Left cardiac atrium (tissue), 4 donors: ENCODE measurements around the gene LYPD6. TPM values are rescaled to one million over a fixed set of nuclear protein-coding genes. Genes with fewer than 3 reads are reported as not detected.

Experiments
- ATAC-seq, 2 donors: fragments of 200-7000 bp; cut with Tn5 transposase; one replicate each; pipeline ENCODE4 v1.9.1; 2020; ENCODE audit warnings: mild to moderate bottlenecking in 2 of 2, moderate library complexity in 2 of 2
- DNase-seq: peaks from one replicate; pipeline ENCODE4 v3.0.0-alpha.2; 2020
- intact Hi-C, 2 donors: fragments of 100-400 bp; cut with DNase I; formaldehyde crosslinking; loops; one replicate each; pipeline versions ENCODE4 v1.14.1 to v1.15.1; 2022 to 2023
- total RNA-seq, 2 donors: library from RNA; stranded (reverse); fragmentation: NEBNext Ultra II Directional; extraction: Animal tissue kit (Norgen Biotek cat#: 25700); gene quantifications; one replicate each; pipeline ENCODE4 v1.2.1, GENCODE V29; 2021
- donor health status: DM: no; HTN: yes; CAD: no.
- donor health status: DM: no; HTN: yes; CAD: no; lungs with severe emphysema.
- donor health status: DM: yes; HTN: yes; CAD: no.
- donor health status: Dilated cardiomyopathy.

LYPD6 gene
- total RNA-seq, 2 donors from 2014 or later, result 0.27 to 0.50 TPM

- ATAC-seq, result no peak
Measured at GRCh38 chr2:149389506-149390167, 59.2 kb downstream of the LYPD6 start.

GRCh38 chr2:149393614-149394013 lies 63.2 kb downstream of the LYPD6 start:
- intact Hi-C loops, result no loop called here
- no peak for ATAC-seq
- no peak for DNase-seq

More at GRCh38 chr2:149389506-149390167, 59.2 kb downstream of the LYPD6 start:
- intact Hi-C loops, result no loop called here
- no peak for DNase-seq

GRCh38 chr2:149394864-149395263 lies 64.5 kb downstream of the LYPD6 start:
- DNase-seq (no peak), ATAC-seq (no peak)
- intact Hi-C loops, result no loop called here

GRCh38 chr2:149399934-149400615 lies 69.7 kb downstream of the LYPD6 start:
- DNase-seq, result no peak
- ATAC-seq, result no peak
- intact Hi-C loops, result no loop called here

- no peak for ATAC-seq
- DNase-seq, result no peak
- intact Hi-C loops, result no loop called here
Measured at GRCh38 chr2:149400997-149401396, 70.6 kb downstream of the LYPD6 start.

GRCh38 chr2:149409506-149409905 lies 79.1 kb downstream of the LYPD6 start:
- ATAC-seq (no peak), DNase-seq (no peak)
- intact Hi-C loops, result no loop called here

- intact Hi-C loops, result no loop called here
- ATAC-seq (peak in 1 of 2 donors; percentile 85), DNase-seq (no peak)
Measured at GRCh38 chr2:149410701-149411484, 80.5 kb downstream of the LYPD6 start.

- ATAC-seq, result no peak
- DNase-seq, result no peak
- intact Hi-C loops, result no loop called here
Measured at GRCh38 chr2:149413487-149413886, 83.1 kb downstream of the LYPD6 start.

- ATAC-seq (no peak), DNase-seq (no peak)
- intact Hi-C loops, result no loop called here
Measured at GRCh38 chr2:149415086-149415485, 84.7 kb downstream of the LYPD6 start.

GRCh38 chr2:149418065-149418464 lies 87.7 kb downstream of the LYPD6 start:
- ATAC-seq, result no peak
- intact Hi-C loops, result no loop called here
- no peak for DNase-seq

- ATAC-seq, result no peak
- intact Hi-C loops, result no loop called here
Measured at GRCh38 chr2:149420053-149420963, 89.9 kb downstream of the LYPD6 start.

GRCh38 chr2:149421791-149422190 lies 91.4 kb downstream of the LYPD6 start:
- ATAC-seq, result no peak
- intact Hi-C loops, result no loop called here
- no peak for DNase-seq

More at GRCh38 chr2:149420053-149420963, 89.9 kb downstream of the LYPD6 start:
- no peak for DNase-seq

- ATAC-seq, result peak in 1 of 2 donors; percentile 38
- no peak for DNase-seq
- intact Hi-C loops, result no loop called here
Measured at GRCh38 chr2:149422337-149422990, 92.1 kb downstream of the LYPD6 start.

GRCh38 chr2:149422991-149423338 lies 92.6 kb downstream of the LYPD6 start:
- DNase-seq (no peak), ATAC-seq (no peak)
- intact Hi-C loops, result no loop called here

- intact Hi-C loops, result no loop called here
- ATAC-seq, result no peak
- no peak for DNase-seq
Measured at GRCh38 chr2:149423630-149424029, 93.2 kb downstream of the LYPD6 start.

- no peak for ATAC-seq
- intact Hi-C loops, result no loop called here
Measured at GRCh38 chr2:149427387-149427786, 97.0 kb downstream of the LYPD6 start.

GRCh38 chr2:149428783-149429182 lies 98.4 kb downstream of the LYPD6 start:
- DNase-seq (no peak), ATAC-seq (no peak)
- intact Hi-C loops, result no loop called here

More at GRCh38 chr2:149427387-149427786, 97.0 kb downstream of the LYPD6 start:
- no peak for DNase-seq
